Loucy (cell line): ENCODE measurements around the gene RAPGEF1.

Source experiments
- H2AFZ ChIP-seq: fragments of 200-600 bp; sonication (generic); 2 replicates; pipeline ENCODE4 v1.6.0; 2016; ENCODE audit warnings: antibody characterized with exemption, mild to moderate bottlenecking, low read length, moderate library complexity
- H3F3A ChIP-seq: fragments of 200-600 bp; 2 replicates; pipeline ENCODE4 v1.6.0; 2016; ENCODE audit warnings: antibody characterized with exemption, low read depth, mild to moderate bottlenecking
- H3K27me3 ChIP-seq: fragments of 200-600 bp; sonication (generic); 2 replicates; pipeline ENCODE4 v1.6.1; 2014; ENCODE audit warnings: low read length, mild to moderate bottlenecking; ENCODE audit not compliant: insufficient read depth, poor library complexity, severe bottlenecking
- H3K36me3 ChIP-seq: fragments of 200-600 bp; sonication (generic); 2 replicates; pipeline ENCODE4 v1.6.1; 2016; ENCODE audit warnings: low read length; ENCODE audit not compliant: insufficient read depth
- H3K4me1 ChIP-seq: fragments of 200-600 bp; sonication (generic); 2 replicates; pipeline ENCODE4 v1.5.1; 2014; ENCODE audit warnings: low read length, mild to moderate bottlenecking; ENCODE audit not compliant: insufficient read depth, poor library complexity, severe bottlenecking
- H3K4me2 ChIP-seq: fragments of 200-600 bp; sonication (generic); 2 replicates; pipeline ENCODE4 v1.6.0; 2014; ENCODE audit warnings: antibody characterized with exemption, low read length, low read depth, mild to moderate bottlenecking; ENCODE audit not compliant: poor library complexity, severe bottlenecking
- H3K4me3 ChIP-seq: fragments of 200-600 bp; sonication (generic); 2 replicates; pipeline ENCODE4 v1.5.1; 2014; ENCODE audit warnings: low read length, mild to moderate bottlenecking, mixed read lengths; ENCODE audit not compliant: poor library complexity, severe bottlenecking
- H3K79me2 ChIP-seq: fragments of 200-600 bp; sonication (generic); 2 replicates; pipeline ENCODE4 v1.6.1; 2014; ENCODE audit warnings: low read length; ENCODE audit not compliant: insufficient read depth
- H3K9ac ChIP-seq: fragments of 200-600 bp; sonication (generic); 2 replicates; pipeline ENCODE4 v1.6.0; 2014; ENCODE audit warnings: mild to moderate bottlenecking, low read depth, low read length, moderate library complexity; ENCODE audit not compliant: poor library complexity, severe bottlenecking
- H3K9me2 ChIP-seq: fragments of 200-600 bp; sonication (generic); replicated peaks from 2 replicates; pipeline ENCODE4 v1.6.1; 2016; ENCODE audit warnings: low read depth, low read length, mixed read lengths
- H3K9me3 ChIP-seq: fragments of 200-600 bp; sonication (generic); 2 replicates; pipeline ENCODE4 v1.6.1; 2014; ENCODE audit warnings: mild to moderate bottlenecking, antibody characterized with exemption, low read length, low read depth; ENCODE audit not compliant: insufficient read depth
- H4K20me1 ChIP-seq: fragments of 200-600 bp; sonication (generic); 2 replicates; pipeline ENCODE4 v1.6.0; 2014; ENCODE audit warnings: antibody characterized with exemption, low read length, mild to moderate bottlenecking; ENCODE audit not compliant: insufficient read depth, poor library complexity, severe bottlenecking
- CTCF ChIP-seq: fragments of 200-600 bp; sonication (generic); conservative IDR thresholded peaks from 2 replicates; pipeline ENCODE4 v1.5.1; 2014; ENCODE audit warnings: mild to moderate bottlenecking, antibody characterized with exemption, low read length
- EZH2phosphoT487 ChIP-seq: fragments of 200-600 bp; IDR thresholded peaks from 2 replicates; pipeline ENCODE4 v1.6.1; 2018; ENCODE audit warnings: antibody characterized with exemption, mild to moderate bottlenecking, moderate library complexity, borderline replicate concordance

The RAPGEF1 gene

GRCh38 chr9:131772940-131773339 is 33.1 kb upstream of the RAPGEF1 start:
- Histone ChIP-seq H3K4me2 (no peak overlapping the region), H3K9ac (no peak overlapping the region), H3K36me3 (no peaks in the 10 kb centered on the region)

GRCh38 chr9:131771646-131772045 is 31.8 kb upstream of the RAPGEF1 start:
- TF ChIP-seq CTCF = no peak
- TF ChIP-seq EZH2phosphoT487 = no peak

More at GRCh38 chr9:131772940-131773339, 33.1 kb upstream of the RAPGEF1 start:
- Histone ChIP-seq H2AFZ (no peak overlapping the region), H3F3A (no peaks in the 10 kb centered on the region), H3K4me1 (no peaks in the 10 kb centered on the region), H3K79me2 (no peaks in the 10 kb centered on the region), H3K27me3 (no peaks in the 10 kb centered on the region), H3K9me3 (no peaks in the 10 kb centered on the region), H3K4me3 (no peak overlapping the region), H4K20me1 (no peaks in the 10 kb centered on the region), H3K9me2 (no peaks in the 10 kb centered on the region)
- no peak for TF ChIP-seq CTCF

GRCh38 chr9:131769361-131769760 is 29.5 kb upstream of the RAPGEF1 start:
- Histone ChIP-seq H4K20me1 (no peaks in the 10 kb centered on the region), H3K9me3 (no peaks in the 10 kb centered on the region), H3K79me2 (no peaks in the 10 kb centered on the region), H3K4me1 (no peaks in the 10 kb centered on the region), H3K36me3 (no peaks in the 10 kb centered on the region), H3K4me3 (no peak overlapping the region), H3F3A (no peaks in the 10 kb centered on the region), H3K27me3 (no peaks in the 10 kb centered on the region), H3K9ac (no peak overlapping the region), H2AFZ (no peak overlapping the region), H3K4me2 (no peak overlapping the region), H3K9me2 (no peaks in the 10 kb centered on the region)
- no peak for TF ChIP-seq CTCF
- TF ChIP-seq EZH2phosphoT487 = no peak

More at GRCh38 chr9:131771646-131772045, 31.8 kb upstream of the RAPGEF1 start:
- Histone ChIP-seq H3K4me3 (no peak overlapping the region), H3K9me3 (no peaks in the 10 kb centered on the region), H2AFZ (no peak overlapping the region), H3K27me3 (no peaks in the 10 kb centered on the region), H3K9me2 (no peaks in the 10 kb centered on the region), H3K36me3 (no peaks in the 10 kb centered on the region), H3K4me2 (no peak overlapping the region), H3F3A (no peaks in the 10 kb centered on the region), H3K4me1 (no peaks in the 10 kb centered on the region), H4K20me1 (no peaks in the 10 kb centered on the region), H3K79me2 (no peaks in the 10 kb centered on the region), H3K9ac (no peak overlapping the region)
